Measurements from ENCODE around the gene PRDM16. TPM values are rescaled to one million over a fixed set of nuclear protein-coding genes. Genes with fewer than 3 reads are reported as not detected.

Gene PRDM16
- total and polyA plus RNA-seq, 2 of the 8 experiments (the other 6 are each of a cell fraction or from before 2014, with no cell fraction given), result 0.39 to 0.43 TPM

GRCh38 chr1:3359351-3359750 lies 290.3 kb downstream of the PRDM16 start:
- Histone ChIP-seq H3K27me3 (replicated peaks in 1 of 4; ENCODE audit: control insufficient read depth in 3 of 4, extremely low read depth in 1 of 4, insufficient read depth in 3 of 4, low read length in 3 of 4) (no peaks in the 10 kb centered on the region; a peak in 1 of 7 replicates), H3K14ac (ENCODE audit: insufficient read length) (no peak overlapping the region), H3K23me2 (ENCODE audit: low read depth, low read length) (no peaks in the 10 kb centered on the region), H4K5ac (ENCODE audit: insufficient read length, low read depth, low read length) (no peak overlapping the region), H3K27ac (ENCODE audit: low read depth, low read length) (no peak overlapping the region), H3K4me1 (replicated peaks in 1 of 4; ENCODE audit: control insufficient read depth in 3 of 4, insufficient read depth in 4 of 4, low read length in 3 of 4) (peaks cover 0 to 14% (median 6%) of the 10 kb centered on the region in 4 experiments; a peak in 5 of 7 replicates), H3K4ac (replicated peaks; ENCODE audit: insufficient read length, low read depth, low read length) (no peak overlapping the region), H2BK120ac (replicated peaks; ENCODE audit: low read depth, low read length) (no peak overlapping the region), H3K36me3 (ENCODE audit: control insufficient read depth in 2 of 4, insufficient read depth in 4 of 4, low read length in 3 of 4) (no peaks in the 10 kb centered on the region), H3K79me1 (ENCODE audit: low read depth, low read length) (no peaks in the 10 kb centered on the region), H2BK20ac (ENCODE audit: low read length) (no peak overlapping the region), H3K18ac (ENCODE audit: extremely low read depth, low read length) (no peak overlapping the region), H4K8ac (ENCODE audit: extremely low read depth, insufficient read depth, low read length) (no peak overlapping the region), H2AFZ (ENCODE audit: low read length) (no peak overlapping the region), H4K91ac (replicated peaks; ENCODE audit: insufficient read length, low read length) (no peak overlapping the region), H2BK12ac (ENCODE audit: low read depth, low read length) (no peak overlapping the region), H3K4me2 (ENCODE audit: insufficient read depth in 1 of 2, low read depth in 2 of 2, low read length in 2 of 2) (no peak overlapping the region), H3K56ac (replicated peaks; ENCODE audit: insufficient read length, low read depth, low read length) (no peak overlapping the region), H3K23ac (ENCODE audit: insufficient read length) (no peak overlapping the region), H4K20me1 (replicated peaks in 1 of 2; ENCODE audit: control insufficient read depth in 1 of 2, insufficient read depth in 2 of 2, low read length in 2 of 2) (no peaks in the 10 kb centered on the region), H3K9me3 (ENCODE audit: insufficient read depth in 2 of 2, low read depth in 1 of 2, low read length in 1 of 2) (no peaks in the 10 kb centered on the region), H3K4me3 (ENCODE audit: extremely low read depth in 1 of 4, insufficient read depth in 2 of 4, low read depth in 3 of 4, low read length in 4 of 4) (no peak overlapping the region), H3K79me2 (ENCODE audit: control insufficient read depth in 1 of 2, insufficient read depth in 2 of 2, low read length in 2 of 2) (no peaks in the 10 kb centered on the region), H2BK15ac (ENCODE audit: low read length) (no peak overlapping the region), H3K9ac (replicated peaks in 1 of 4; ENCODE audit: extremely low read depth in 1 of 4, low read depth in 3 of 4, low read length in 3 of 4) (no peak overlapping the region), H2AK5ac (ENCODE audit: low read depth, low read length) (no peak overlapping the region), H2BK5ac (ENCODE audit: low read depth, low read length) (no peak overlapping the region)
- 93% methylated on average over 10 of the region's 10 CpGs; no CpG with 5 or more reads in 1 of the 2 experiments for WGBS, 2 experiments (ENCODE audit: extremely low coverage in 1 of 2, insufficient coverage in 1 of 2, insufficient read length in 1 of 2, insufficient replicate concordance in 2 of 2, low coverage in 1 of 2, low lambda C conversion rate in 2 of 2, missing lambda C conversion rate in 1 of 2)
- ChIA-PET POLR2A (ENCODE audit: partially characterized antibody) (no interaction called here), CTCF (ENCODE audit: partially characterized antibody) (interaction anchor here (1.2 kb wide), 1 partner anchor 9 kb away, joined by 5 read pairs; no protein-coding TSS in a partner anchor)
- TF ChIP-seq, protein P1, sequence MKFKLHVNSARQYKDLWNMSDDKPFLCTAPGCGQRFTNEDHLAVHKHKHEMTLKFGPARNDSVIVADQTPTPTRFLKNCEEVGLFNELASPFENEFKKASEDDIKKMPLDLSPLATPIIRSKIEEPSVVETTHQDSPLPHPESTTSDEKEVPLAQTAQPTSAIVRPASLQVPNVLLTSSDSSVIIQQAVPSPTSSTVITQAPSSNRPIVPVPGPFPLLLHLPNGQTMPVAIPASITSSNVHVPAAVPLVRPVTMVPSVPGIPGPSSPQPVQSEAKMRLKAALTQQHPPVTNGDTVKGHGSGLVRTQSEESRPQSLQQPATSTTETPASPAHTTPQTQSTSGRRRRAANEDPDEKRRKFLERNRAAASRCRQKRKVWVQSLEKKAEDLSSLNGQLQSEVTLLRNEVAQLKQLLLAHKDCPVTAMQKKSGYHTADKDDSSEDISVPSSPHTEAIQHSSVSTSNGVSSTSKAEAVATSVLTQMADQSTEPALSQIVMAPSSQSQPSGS (IDR thresholded peaks at IDR 0.05; ENCODE audit: low read length), result no peak
- TF ChIP-seq RBBP5 (IDR thresholded peaks at IDR 0.05; ENCODE audit: borderline replicate concordance, low read depth, low read length) (no peak), FOSL1 (IDR thresholded peaks at IDR 0.05; ENCODE audit: insufficient read depth, low read depth, low read length) (no peak)
- FAIRE-seq, result no peak
- no peak for DNase-seq (ENCODE audit: low read depth in 1 of 2, low spot score in 2 of 2)

All from H1 (cell line).